GM12801 (cell line): Measurements from ENCODE around the gene SLC16A4.

Experiments used
- TF ChIP-seq, protein P1 (sequence below): IDR thresholded peaks from one replicate; pipeline ENCODE4 v1.5.1; 2011; ENCODE audit warnings: control low read depth; ENCODE audit not compliant: insufficient read length; ENCODE audit errors: extremely low read depth

Gene SLC16A4

DNA sequence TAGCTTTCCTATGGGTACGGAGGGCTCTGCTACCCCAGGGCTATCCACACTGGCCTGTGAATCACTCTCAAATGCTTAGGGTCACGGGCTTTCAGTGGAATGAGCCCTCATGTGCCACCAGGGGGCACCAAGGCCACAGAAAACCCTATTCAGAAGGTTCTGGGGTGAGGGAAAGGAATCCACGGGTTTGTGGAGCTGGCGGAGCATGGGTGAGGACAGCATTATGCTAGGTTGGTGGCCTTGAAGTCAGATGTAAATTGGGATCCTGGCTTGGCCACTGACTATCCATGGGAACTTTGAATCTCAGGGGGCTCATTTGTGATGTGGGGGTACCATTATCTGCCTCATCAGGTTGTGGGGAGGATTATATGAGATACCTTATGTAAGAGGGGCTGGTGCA is 21.8 kb upstream of the SLC16A4 start:
- TF ChIP-seq, protein P1, sequence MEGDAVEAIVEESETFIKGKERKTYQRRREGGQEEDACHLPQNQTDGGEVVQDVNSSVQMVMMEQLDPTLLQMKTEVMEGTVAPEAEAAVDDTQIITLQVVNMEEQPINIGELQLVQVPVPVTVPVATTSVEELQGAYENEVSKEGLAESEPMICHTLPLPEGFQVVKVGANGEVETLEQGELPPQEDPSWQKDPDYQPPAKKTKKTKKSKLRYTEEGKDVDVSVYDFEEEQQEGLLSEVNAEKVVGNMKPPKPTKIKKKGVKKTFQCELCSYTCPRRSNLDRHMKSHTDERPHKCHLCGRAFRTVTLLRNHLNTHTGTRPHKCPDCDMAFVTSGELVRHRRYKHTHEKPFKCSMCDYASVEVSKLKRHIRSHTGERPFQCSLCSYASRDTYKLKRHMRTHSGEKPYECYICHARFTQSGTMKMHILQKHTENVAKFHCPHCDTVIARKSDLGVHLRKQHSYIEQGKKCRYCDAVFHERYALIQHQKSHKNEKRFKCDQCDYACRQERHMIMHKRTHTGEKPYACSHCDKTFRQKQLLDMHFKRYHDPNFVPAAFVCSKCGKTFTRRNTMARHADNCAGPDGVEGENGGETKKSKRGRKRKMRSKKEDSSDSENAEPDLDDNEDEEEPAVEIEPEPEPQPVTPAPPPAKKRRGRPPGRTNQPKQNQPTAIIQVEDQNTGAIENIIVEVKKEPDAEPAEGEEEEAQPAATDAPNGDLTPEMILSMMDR = no peak

DNA sequence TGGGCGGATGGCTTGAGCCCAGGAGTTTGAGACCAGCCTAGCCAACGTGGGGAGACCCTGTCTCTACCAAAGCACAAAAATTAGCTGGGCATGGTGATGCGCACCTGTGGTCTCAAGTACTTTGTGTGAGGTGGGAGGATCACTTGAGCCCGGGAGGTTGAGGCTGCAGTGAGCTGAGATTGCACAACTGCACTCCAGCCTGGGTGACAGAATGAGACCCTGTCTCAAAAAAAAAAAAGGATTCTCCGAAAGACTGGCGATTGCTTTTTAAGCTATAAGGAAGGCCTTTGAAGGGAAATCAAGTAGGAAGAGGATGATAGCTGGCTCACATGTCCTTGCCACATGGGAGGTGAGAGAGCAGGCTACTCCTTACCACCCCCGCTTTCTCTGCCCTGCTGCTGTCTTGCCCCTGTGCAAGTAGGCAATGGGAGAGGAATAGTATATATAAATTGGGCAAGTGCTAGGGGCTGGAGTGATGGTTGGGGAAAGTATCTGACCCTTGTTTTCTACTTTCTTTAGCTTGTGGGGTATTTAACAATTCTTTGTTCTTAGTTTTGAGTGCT is 20.4 kb upstream of the SLC16A4 start:
- TF ChIP-seq, protein P1 = no peak

DNA sequence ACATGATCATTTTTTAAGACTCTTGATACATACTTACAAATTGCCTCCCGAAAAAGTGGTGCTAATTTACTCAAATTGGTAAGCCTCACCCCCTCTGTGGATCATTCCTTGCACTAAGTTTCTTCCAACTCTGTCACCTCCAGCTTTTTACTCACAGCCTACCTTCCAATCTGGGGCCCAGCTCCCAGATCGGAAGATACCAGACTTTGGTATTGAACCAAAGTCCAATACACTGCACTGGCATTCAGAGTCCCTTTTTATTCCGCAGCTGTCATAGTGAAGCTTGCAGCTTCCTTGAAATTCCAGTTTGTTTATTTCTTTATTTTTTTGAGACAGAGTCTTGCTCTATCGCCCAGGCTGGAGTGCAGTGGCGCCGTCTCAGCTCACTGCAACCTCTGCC is 18.5 kb upstream of the SLC16A4 start:
- TF ChIP-seq, protein P1 = no peak

DNA sequence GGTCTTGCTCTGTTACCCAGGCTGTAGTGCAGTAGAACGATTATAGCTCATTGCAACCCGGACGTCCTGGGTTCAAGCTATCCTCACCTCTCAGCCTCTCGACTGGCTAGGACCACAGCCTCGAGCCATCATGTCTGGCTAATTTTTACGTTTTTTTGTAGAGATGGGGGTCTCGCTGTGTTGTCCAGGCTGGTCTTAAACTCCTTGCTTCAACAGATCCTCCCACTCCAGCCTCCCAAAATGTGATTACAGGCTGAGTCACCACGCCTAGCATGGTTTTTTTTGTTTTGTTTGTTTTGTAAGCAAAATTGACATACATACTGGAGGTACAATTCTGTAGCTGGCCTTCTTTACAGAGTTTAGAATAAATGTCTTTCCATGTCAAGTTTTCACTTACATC is 17.7 kb upstream of the SLC16A4 start:
- TF ChIP-seq, protein P1 = no peak

DNA sequence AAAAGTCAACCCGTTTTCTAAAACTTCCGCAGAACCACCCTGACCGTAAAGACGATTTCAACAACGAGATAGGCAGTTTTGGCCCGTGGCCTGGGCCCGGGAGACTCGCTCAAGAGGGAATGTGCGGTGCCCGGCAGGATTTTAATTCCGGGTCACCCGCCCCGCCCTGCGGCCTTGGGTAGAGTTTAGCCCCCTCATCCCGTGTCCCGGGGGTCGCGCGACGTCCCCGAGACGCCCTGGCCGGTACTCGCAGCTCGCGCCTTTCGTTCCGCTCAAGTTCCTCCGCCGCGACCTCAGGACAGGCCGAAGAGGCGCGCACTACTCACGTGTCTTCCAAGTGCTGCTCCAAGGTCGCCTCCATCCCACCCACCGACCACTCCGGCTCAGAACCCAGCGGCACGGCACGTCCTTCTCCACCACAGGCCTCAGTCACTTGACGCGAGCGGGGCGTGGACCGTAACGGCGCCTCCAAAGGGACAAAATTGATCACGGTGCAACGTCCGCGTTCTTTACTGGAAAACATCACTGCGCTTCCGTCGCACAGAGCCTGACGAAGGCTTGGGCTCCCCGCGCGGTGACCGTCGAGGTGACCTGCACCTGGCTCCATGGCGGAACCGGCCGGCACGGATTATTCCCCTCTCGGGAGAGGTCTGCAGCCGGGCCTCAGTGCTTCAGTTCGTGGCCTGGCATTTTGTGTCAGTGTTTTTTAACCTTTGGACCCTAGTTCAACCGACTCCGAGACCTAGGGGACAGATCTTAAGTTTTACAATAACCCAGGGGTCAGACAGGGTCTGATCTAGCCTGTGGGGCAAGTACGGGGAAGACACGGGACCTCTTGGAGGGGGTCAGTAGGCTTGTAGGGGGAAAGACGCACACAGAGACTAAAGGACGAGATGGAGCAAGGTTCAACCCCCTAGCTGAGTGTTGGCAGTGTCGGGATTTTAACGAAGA is 16.7 kb upstream of the SLC16A4 start, which contains the start of gene LAMTOR5:
Gene LAMTOR5 (minus strand): TSS at position 435 of the 951 bp plus-strand sequence. CDS start 74 bp downstream, at position 361.
- TF ChIP-seq, protein P1 = no peak

DNA sequence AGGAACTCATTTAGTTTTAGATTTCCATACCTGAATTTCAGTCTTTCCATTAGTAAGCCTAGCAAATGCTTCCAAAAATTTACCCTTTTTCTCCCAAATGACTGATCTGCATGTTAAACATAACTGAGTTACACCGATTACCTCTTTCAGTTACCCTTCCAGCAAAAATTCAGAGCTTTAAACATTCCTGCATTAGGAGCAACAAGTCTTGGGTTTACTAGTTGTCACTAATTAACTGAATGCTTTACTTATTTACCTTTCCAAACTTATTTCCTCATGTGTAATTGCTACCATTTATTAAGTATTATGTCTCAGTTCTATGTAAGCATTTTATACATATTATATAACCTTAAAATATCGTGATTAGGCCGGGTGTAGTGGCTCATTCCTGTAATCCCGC is 13.6 kb upstream of the SLC16A4 start:
- TF ChIP-seq, protein P1 = no peak

DNA sequence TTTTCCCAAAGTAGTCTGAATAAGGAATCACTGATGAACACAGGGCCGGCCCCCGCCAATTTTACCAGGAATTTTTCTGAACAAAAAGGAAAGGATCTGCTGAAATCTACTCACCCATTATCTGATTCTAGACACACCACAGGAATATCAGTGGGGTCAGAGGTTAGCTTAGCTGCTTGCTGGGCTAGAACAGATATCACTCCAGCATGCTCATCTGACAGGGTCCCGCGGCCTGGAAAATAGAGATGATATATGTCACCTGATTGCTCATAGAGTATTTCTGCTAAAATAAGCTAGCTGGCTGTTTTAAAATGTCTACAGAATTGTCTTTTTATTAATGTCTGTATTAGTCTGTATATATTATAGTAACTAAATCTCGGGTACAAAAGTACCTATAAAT is 13.0 kb upstream of the SLC16A4 start:
- TF ChIP-seq, protein P1 = no peak
